Left lung (tissue), 10 donors: Measurements from ENCODE around the gene GYG1. TPM values are rescaled to one million over a fixed set of nuclear protein-coding genes. Genes with fewer than 3 reads are reported as not detected.

ENCODE experiments used
- ATAC-seq: fragments of 200-7000 bp; cut with Tn5 transposase; one replicate; pipeline ENCODE4 v1.9.1; 2020; ENCODE audit warnings: moderate library complexity
- DNase-seq, 4 donors: peaks; one replicate each; pipeline ENCODE4 v3.0.0-alpha.2; 2013 to 2020
- H3K27ac ChIP-seq, 2 donors: fragments of 200-600 bp; sonication (generic) in 1 of 2; one replicate each; pipeline versions ENCODE4 v1.5.0 to v1.8.0; 2020 to 2021
- H3K27me3 ChIP-seq, 2 donors: fragments of 200-600 bp; sonication (generic) in 1 of 2; one replicate each; pipeline versions ENCODE4 v1.5.0 to v1.8.0; 2020 to 2021
- H3K36me3 ChIP-seq, 2 donors: fragments of 200-600 bp; sonication (generic) in 1 of 2; one replicate each; pipeline versions ENCODE4 v1.5.0 to v1.8.0; 2020 to 2021
- H3K4me1 ChIP-seq, 2 donors: fragments of 200-600 bp; one replicate each; pipeline ENCODE4 v1.8.0; 2021
- H3K4me3 ChIP-seq, 2 donors: fragments of 200-600 bp; sonication (generic) in 1 of 2; one replicate each; pipeline versions ENCODE4 v1.5.0 to v1.8.0; 2020 to 2021; ENCODE audit warnings: mild to moderate bottlenecking in 1 of 2
- H3K9me3 ChIP-seq, 2 donors: fragments of 200-600 bp; sonication (generic) in 1 of 2; one replicate each; pipeline versions ENCODE4 v1.5.0 to v1.8.0; 2020 to 2021
- intact Hi-C, 2 donors: fragments of 100-400 bp; cut with DNase I; formaldehyde crosslinking; loops; one replicate each; pipeline versions ENCODE4 v1.11.2 to v1.14.2; 2022
- polyA plus RNA-seq, 6 donors: library from polyadenylated mRNA; unstranded; fragments of 120-200 nt; gene quantifications; one replicate each; pipeline ENCODE4 v1.2.1, GENCODE V29; 2013; ENCODE audit not compliant: insufficient read length in 6 of 6
- total RNA-seq, 2 donors: library from RNA; stranded (reverse); fragmentation: NEBNext Ultra II Directional; extraction: Animal tissue kit (Norgen Biotek cat#: 25700); gene quantifications; one replicate each; pipeline ENCODE4 v1.2.1, GENCODE V29; 2021
- TF ChIP-seq, protein P1 (sequence below), 2 donors: fragments of 200-600 bp; sonication (generic) in 1 of 2; IDR thresholded peaks; one replicate each; pipeline versions ENCODE4 v1.5.0 to v1.8.0; 2021; ENCODE audit warnings: antibody characterized with exemption in 2 of 2
- donor health status: DM: no; HTN: yes; CAD: no.
- donor health status: DM: no; HTN: no; CAD: no.

Gene GYG1
- total and polyA plus RNA-seq, 8 donors = 43.9 to 202 (median 163) TPM

DNA sequence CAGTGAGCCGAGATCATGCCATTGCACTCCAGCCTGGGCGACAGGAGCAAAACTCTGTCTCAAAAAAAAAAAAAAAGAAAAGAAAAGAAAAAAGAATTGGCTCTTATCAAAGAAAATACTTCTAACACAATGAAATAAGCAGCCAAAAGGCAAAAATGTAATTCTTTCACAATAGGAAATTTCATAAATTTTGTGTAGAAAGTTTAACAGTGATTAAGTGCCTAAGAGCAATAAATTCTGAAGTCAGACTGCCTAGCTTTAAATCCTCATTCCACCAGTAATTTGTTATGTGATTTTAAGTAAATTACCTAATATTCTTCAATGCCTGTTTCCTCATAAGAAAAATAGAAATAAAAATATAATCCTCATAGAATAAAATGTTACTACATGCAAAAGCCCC lies 70.4 kb downstream of the GYG1 start:
- no peaks in the 10 kb centered on the region for H3K9me3 ChIP-seq
- intact Hi-C loops = no loop called here
- ATAC-seq (no peak), DNase-seq (peak in 1 of 4 donors; percentile 17)
- no peak overlapping the region for H3K4me3 ChIP-seq
- TF ChIP-seq, protein P1, sequence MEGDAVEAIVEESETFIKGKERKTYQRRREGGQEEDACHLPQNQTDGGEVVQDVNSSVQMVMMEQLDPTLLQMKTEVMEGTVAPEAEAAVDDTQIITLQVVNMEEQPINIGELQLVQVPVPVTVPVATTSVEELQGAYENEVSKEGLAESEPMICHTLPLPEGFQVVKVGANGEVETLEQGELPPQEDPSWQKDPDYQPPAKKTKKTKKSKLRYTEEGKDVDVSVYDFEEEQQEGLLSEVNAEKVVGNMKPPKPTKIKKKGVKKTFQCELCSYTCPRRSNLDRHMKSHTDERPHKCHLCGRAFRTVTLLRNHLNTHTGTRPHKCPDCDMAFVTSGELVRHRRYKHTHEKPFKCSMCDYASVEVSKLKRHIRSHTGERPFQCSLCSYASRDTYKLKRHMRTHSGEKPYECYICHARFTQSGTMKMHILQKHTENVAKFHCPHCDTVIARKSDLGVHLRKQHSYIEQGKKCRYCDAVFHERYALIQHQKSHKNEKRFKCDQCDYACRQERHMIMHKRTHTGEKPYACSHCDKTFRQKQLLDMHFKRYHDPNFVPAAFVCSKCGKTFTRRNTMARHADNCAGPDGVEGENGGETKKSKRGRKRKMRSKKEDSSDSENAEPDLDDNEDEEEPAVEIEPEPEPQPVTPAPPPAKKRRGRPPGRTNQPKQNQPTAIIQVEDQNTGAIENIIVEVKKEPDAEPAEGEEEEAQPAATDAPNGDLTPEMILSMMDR (IDR thresholded peaks at IDR 0.05) = no peak
- H3K27ac ChIP-seq = no peak overlapping the region
- H3K27me3 ChIP-seq = no peaks in the 10 kb centered on the region
- no peaks in the 10 kb centered on the region for H3K4me1 ChIP-seq
- H3K36me3 ChIP-seq = peaks cover 0 to 13% of the 10 kb centered on the region in 2 donors

DNA sequence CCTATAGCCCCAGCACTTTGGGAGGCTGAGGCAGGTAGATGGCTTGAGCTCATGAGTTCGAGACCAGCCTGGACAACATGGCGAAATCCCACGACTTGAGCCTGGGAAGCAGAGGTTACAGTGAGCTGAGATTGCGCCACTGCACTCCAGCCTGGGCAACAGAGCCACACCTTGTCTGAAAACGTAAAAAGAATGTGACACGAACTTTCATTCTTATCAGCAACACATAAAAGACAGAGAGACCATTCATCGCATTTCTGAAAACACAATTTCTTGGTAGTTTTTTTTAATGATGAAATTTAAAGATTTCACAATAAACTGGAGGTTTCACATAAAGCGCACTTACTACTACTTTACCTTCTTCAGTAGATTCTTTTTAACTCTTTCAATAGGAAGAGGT lies 76.5 kb downstream of the GYG1 start:
- TF ChIP-seq, protein P1 (IDR thresholded peaks at IDR 0.05) = no peak
- ATAC-seq = no peak
- H3K36me3 ChIP-seq = peaks cover 0 to 52% of the 10 kb centered on the region in 2 donors
- H3K27ac ChIP-seq = no peak overlapping the region
- no peak for DNase-seq
- H3K4me3 ChIP-seq = no peak overlapping the region
- H3K4me1 ChIP-seq = no peaks in the 10 kb centered on the region
- intact Hi-C loops = no loop called here
- no peaks in the 10 kb centered on the region for H3K27me3 ChIP-seq
- no peaks in the 10 kb centered on the region for H3K9me3 ChIP-seq

Other genes with a start within 250 kb of the GYG1 start
- not detected for gene CPB1, start 163.7 kb upstream of the GYG1 start, total RNA-seq
- under 1 TPM; 0.39 to 0.93 (median 0.48) TPM for gene CPB1, start 163.7 kb upstream of the GYG1 start, polyA plus RNA-seq
- gene CPA3, start 126.2 kb upstream of the GYG1 start, total RNA-seq = 10 to 100 TPM; 14.3 to 15.2 TPM
- under 1 TPM; 0.24 to 0.50 (median 0.32) TPM for gene CPA3, start 126.2 kb upstream of the GYG1 start, polyA plus RNA-seq
- 10 to 100 TPM; 27.5 to 32.9 TPM for gene HLTF, start 95.0 kb downstream of the GYG1 start, total RNA-seq
- 10 to 100 TPM; 53.4 to 60.3 (median 58.1) TPM for gene HLTF, start 95.0 kb downstream of the GYG1 start, polyA plus RNA-seq
- gene HPS3, start 138.1 kb downstream of the GYG1 start, total RNA-seq = 10 to 100 TPM; 26.2 to 28.7 TPM
- gene HPS3, start 138.1 kb downstream of the GYG1 start, polyA plus RNA-seq = 10 to 100 TPM; 31.5 to 43.8 (median 36.0) TPM
- gene CP, start 230.3 kb downstream of the GYG1 start, total RNA-seq = 10 to 100 TPM in 1 of 2 donors, 1 to 10 TPM in 1; 5.8 to 15.4 TPM
- 10 to 100 TPM in 2 of 6 donors, 1 to 10 TPM in 4; 2.5 to 15.5 (median 6.7) TPM for gene CP, start 230.3 kb downstream of the GYG1 start, polyA plus RNA-seq